ENCODE data around the gene CRACR2B. TPM values are rescaled to one million over a fixed set of nuclear protein-coding genes. Genes with fewer than 3 reads are reported as not detected.

The CRACR2B gene
- polyA plus RNA-seq: 100 to 1,000 TPM in 1 of 3 donors, 10 to 100 TPM in 2; 36.7 to 174 (median 50.7) TPM

DNA sequence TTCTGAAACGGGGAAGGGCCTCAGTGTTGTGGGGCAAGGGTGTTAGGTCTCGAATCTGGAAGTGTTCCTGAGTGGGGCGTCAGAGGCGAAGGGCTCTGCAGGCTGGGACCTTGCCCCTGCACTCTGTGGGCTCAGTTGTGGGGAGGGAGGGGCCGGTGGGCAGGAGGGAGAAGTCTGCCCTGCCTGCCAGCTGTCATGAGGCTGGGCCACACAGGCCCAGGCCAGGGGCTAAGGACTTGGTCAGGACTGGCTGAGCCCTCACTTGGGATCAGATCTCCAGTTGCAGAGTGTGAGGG lies at the start of gene CRACR2B:
CRACR2B (plus strand) TSS at position 23 of the 296 bp plus-strand sequence. CDS start 689 bp downstream, outside the sequence.
- 24 to 35% (median 28%) methylated on average over 5 of the region's 5 CpGs for WGBS, 3 donors
- H3K27ac ChIP-seq (ENCODE audit: low read depth, low read length): no peak within 1 kb of the TSS

DNA sequence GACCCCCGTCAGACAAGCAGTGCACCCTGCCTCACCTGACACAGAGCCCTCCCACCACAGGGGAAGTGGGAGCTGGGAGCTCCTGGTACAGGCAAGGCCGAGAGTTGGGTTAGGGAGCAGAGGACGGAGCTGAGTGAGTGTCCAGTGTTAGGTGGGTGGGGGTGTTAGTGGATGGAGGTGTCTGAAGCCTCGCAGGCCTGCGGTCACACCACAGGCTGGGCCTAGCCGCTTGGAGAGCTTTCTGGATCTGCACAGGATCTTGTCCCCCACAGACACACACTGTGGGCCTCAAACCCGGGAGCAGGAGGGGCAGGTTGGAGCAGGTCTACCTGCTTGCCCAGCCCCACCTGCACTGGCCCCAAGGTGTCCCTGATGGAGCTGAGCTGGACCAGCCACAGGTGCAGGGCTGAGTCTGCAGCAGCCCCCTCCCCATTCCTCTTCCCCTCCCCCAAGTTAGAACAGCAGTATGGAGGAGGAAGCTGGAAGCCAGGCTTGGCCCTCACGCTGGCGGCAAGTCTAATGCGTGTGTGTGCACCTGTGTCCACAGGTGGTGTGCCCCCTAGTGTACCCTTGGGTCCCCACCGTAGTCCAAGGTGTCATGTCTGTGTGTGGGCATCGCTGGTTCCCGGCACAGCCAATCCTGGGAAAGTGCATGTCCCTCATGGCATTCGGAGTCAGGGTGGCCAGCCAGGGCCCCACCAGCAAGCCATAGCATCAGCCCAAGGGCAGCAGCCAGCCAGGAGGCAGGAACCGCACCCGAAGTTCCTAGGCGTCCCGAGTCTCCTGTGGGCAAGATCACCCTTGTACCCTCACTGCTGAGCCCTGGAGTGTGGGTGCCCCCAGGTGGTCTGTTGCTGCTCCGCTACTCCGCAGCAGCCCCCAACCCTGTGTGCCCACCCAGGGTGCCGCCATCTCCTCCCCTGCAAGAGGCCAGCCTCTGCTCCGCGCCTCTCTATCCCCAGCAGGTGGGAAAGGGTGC lies 48.5 kb upstream of the CRACR2B start:
- H3K27ac ChIP-seq (ENCODE audit: low read depth, low read length): no peak overlapping the region
- 92 to 94% (median 92%) methylated on average over 23 of the region's 23 CpGs for WGBS, 3 donors

DNA sequence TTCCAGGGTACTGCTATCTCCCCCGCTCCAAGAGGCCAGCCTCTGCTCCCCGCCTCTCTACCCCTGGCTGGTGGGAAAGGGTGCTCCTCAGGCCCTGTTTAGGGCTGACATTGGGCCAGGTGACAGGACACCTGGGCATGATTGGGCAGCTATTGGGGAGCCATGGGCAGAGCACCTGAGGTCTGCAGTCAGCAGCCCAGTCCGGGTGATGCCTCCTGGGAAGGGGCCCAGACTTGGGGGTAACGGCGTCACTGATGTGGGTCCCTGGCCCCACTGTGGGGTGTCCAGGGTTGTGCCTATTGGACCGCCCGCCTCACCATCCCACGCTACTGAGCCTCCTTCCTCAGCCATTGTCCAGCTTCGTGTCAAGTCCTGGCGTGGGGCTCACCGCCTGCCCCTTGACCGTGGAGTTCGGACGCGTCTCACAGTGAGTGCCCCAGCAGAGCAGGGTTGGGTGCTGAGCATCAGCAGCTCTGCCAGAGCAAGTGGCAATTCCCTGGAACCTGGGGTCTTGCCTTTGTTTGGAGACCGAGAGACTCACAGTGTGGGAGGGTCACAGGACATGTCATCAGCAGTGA lies 47.7 kb upstream of the CRACR2B start:
- 94 to 98% (median 94%) methylated on average over 15 to 16 of the region's 16 CpGs for WGBS, 3 donors
- no peak overlapping the region for H3K27ac ChIP-seq (ENCODE audit: low read depth, low read length)

DNA sequence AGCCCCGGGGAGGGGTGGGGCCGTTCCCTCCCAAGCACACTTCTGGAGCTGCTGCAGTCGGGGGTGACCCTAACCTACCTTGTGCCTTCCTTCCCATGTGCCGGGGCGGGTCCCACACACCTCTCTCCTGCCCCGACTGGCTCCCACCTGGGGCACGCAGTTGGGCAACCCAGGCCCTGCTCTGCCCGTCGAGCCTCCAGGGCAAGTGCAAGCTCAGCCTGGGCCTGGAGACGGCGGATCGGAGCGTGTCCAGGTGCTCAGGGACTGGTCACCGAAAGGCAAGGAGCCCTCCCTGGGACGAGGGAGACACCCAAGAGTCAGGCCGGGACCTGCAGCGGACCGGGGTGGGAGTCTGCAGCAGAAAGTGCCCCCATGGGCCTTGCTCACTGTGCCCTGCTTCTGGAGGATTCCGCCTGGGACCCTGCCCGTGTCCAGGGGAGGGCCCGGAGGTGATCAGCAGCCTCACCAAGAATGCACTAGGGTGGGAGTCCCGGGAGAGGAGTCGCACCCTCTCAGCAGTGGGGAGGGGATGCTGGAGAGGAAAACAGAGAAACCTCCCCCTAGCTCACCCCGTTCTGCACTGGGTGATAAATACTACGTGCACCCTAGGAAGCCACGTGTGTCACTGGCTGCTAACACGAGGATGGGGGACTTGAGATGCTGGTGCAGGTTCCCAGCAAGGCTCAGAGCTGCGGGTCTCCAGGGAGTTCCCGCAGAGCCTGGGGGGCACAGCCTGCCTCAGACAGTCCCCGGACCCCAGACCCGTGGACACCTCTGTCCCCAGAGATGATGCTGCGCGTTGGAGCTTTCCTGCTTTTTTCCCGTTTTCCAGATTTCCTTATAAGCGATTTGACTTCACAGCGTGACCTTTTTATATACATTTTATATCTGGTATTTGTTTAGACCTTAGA lies 45.2 kb upstream of the CRACR2B start:
- 76% methylated on average over 34 to 36 of the region's 36 CpGs for WGBS, 3 donors
- H3K27ac ChIP-seq (ENCODE audit: low read depth, low read length): no peak overlapping the region

DNA sequence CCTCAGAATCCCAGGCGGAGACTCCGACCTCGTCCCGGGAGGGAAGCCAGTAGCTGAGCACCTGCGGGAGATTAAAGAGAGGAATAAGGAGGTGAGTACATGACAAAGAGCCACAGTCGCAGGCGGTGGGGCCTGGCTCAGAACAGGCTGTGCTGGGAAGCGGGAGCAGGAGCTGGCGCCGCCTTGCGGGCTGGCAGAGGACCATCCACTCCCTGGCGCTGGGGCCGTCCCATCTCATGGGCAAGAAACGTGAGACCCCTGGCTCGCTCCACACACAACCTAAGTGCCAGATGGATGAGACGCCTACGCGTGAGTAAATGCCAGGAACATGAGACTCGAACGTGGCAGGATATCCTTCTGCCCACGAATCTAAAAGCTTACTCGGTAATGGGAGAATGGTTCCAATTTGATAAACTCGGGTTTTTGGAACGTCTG lies 44.1 kb upstream of the CRACR2B start:
- no peak overlapping the region for H3K27ac ChIP-seq (ENCODE audit: low read depth, low read length)
- WGBS, 3 donors: 10 to 43% (median 32%) methylated on average over 24 of the region's 24 CpGs

DNA sequence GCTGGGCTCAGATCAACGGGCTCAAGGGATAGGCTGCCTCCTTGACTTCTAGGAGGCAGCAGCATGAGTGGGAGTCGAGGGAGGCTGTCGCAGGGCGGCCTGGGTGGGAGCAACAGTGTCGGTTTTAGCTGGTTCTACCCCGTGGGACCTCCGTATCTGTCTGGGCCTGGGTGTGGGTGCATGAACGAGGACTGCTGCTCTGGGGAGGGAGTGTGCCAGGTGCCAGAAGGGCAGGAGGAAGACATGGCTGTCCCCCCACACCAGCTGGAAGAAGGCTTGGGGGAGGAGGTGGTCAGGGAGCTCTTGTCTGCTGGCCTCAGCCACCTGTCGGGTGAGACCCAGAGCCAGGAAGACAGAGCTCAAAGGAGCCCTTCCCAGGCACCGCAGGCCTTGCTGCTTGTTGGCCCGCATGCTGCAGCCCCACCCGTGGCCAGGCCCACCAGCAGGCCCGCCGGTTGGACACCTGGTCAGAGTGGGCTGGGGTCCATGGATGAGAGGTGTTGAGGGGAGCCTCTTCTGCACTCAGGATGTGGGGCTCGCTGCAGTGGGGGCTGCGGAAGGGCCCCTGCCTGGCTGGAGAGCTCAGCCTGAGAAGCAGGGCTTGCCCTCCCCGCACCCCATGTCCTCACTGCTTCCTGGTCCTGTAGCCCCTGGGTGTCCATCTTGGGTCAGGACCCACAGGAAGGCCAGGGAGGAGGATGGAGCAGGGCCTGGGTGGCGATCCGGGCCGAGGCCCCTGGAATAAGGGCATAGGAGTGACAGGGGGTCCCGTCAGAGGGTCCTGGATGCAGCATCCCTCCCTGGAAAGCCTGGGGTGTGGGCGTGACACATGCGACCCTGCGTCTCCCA lies 41.3 kb upstream of the CRACR2B start:
- WGBS, 3 donors: 76 to 86% (median 77%) methylated on average over 23 to 24 of the region's 24 CpGs
- H3K27ac ChIP-seq (ENCODE audit: low read depth, low read length): no peak overlapping the region

DNA sequence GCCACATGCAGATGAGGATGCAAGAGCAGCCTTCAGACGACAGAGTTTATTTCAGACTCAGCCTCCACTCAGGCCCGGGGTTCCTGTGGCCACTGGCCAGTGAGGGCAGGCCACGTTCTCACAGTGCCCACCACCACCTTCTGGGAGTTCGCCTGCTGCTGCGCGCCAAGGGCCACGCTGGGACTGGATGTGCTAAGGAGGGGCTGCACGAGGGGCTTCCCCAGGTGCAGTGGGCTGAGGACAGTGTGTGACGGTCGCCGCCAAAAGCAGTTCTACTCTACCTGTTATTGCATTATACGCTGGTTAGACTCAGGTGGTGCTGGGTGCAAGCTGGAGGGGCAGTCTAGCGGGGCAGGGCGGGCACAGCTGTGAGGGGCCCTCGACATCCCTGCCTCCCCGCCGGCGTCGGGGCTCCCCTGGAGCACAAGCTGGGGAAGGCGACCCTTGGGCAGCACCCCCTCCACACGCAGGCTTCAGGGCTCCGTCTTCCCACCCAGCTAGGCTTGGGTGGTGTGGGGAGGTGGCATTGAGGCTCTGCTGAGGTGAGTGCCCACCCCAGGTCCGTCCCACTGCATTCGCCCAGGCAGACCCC lies 40.5 kb upstream of the CRACR2B start:
- 84 to 93% (median 89%) methylated on average over 24 of the region's 24 CpGs for WGBS, 3 donors
- H3K27ac ChIP-seq (ENCODE audit: low read depth, low read length): no peak overlapping the region

DNA sequence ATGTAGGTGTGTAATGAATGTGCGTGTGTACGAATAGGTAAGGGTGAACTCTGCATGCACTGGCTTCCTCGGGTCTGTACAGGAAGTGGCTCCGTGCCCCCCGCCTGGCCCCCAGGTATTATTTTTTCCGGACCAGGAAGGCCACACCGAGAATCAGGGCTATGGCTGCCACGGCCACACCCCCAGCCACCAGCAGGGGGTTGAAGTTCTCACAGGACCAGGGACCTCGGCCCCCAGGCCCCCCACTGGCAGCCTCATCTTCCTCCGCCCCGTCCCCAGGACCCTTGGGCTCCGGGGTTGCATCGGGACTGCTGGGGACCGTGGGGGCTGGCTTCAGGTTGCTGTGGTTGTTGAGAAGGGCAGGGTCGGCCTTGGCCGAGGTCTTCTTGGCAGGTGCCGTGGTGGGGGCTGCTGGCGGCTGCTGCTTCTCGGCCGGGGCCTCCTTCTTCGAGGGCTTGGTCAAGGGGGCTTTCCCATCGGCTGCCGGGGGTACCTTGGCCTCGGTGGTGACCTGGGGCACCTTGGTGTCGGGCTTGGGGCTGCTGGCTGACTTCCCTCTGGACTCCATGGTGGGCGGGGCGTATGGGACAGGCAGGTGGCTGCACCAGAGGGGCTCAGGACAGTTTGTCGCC lies 39.6 kb upstream of the CRACR2B start:
- H3K27ac ChIP-seq (ENCODE audit: low read depth, low read length): no peak overlapping the region
- 55 to 60% (median 60%) methylated on average over 26 to 28 of the region's 28 CpGs for WGBS, 3 donors

DNA sequence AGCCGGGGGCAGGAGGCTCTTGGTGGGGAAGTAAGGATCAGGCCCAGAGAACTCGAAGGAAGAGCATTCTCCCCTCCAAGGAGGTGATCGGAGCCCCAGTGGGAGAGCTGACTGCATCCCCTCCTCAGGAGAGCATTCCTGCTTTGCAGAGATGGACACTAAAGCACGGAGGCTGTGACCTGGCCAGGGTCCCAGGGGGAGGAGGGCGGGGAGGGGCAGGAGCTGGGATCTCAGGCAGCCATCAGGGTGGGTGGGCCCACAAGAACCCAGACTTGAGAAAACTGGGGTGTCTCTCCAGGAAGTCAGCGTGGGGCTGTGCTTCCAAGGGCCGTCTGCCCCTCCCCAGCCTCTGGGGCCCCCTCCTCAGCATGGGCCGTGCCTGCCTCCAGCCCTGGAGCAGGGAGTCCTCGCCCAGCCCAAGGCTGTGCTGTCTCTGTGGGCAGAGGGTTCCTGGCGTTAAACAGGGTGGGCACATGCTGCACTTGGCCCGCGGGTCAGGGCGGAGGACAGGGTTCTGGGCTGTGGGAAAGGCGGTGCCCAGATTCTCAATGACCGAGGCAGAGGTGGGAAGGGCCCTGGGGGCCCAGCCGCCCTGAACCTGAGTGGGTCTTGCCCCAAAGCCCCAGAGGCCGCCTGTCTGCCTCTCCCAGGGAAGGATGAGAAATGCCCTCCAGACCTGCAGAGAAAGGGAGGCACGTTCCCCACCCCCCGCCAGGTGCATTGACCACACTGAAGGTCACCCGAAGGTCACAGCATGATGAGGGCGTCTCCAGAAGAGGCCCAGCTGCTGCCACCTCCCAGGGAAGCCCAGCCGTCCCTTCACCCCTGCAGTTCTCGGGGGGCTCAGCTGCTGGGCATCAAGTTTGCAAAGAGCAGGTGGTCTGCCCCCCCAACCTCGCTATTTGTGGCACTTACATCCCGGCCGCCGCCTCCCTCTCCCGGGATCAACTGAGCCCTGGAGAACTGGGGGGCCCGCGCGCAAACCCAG lies 38.5 kb upstream of the CRACR2B start:
- H3K27ac ChIP-seq (ENCODE audit: low read depth, low read length): no peak overlapping the region
- WGBS, 3 donors: 32 to 39% (median 38%) methylated on average over 31 of the region's 31 CpGs

DNA sequence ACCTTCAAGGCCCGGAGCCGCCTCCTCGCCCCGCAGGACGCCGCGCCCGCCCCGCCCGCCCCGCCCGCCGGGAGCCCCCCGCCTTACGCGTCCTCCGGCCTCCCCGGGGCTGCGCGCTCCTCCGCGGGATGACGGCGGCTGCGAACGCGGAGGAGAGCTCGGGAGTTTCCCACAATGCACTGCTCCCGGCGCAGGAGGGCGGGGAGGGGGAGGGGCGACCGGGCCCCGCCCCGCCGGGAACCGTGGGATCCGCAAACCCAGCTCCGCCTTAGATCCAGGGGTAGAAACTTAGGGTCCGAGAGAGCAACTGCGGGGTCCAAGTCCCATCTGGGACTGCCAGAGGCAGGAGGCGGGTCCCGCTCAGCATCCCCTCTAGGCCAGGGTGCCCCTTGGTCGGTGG lies 37.8 kb upstream of the CRACR2B start, which contains the start of gene CEND1:
CEND1 (minus strand) TSS at position 148 of the 400 bp plus-strand sequence. CDS start 1,514 bp downstream, outside the sequence.
- no peak within 1 kb of the TSS for H3K27ac ChIP-seq (ENCODE audit: low read depth, low read length)
- WGBS, 3 donors: 7 to 8% (median 7%) methylated on average over 21 to 42 of the region's 44 CpGs

DNA sequence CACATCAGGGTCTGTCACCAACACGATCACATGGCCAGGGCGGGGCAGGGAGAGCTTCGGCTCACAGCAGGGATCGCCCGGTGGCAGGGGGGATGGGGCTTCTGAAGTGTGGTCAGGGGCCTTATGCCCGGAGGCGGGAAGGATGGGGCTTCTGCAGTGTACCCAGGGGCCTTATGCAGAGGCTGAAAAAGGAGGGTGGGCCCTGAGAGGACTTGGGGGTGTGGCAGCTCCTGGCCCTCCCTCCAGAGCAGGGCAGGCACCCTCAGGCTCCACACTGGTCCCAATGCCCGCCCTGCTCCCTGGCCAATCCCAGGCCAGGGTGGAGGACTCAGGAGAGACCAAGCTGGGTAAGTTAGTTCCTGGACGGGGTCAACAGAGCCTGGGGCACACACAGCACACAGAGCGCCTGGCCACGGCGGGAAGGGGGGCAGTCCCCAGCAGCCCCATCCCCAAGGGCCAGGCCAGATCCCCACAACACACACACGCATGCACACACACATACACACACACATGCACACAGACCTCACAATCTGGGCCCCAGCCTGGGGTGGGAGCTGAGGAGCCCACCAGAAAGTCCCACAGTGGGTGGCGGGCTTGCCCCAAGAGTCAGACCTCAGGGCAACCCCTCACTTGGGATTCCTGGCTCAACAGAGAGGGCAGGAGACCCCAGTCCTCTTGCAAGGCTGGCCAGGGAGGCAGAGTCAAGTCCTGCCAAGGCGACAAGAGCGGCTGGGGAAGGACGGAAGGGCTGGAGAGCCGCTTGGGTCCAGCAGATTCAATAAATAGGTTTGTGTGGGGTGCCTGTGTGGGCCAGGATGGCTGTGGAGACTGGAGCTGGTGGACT lies 36.8 kb upstream of the CRACR2B start:
- H3K27ac ChIP-seq (ENCODE audit: low read depth, low read length): no peak overlapping the region
- WGBS, 3 donors: 66 to 79% (median 78%) methylated on average over 18 of the region's 18 CpGs

DNA sequence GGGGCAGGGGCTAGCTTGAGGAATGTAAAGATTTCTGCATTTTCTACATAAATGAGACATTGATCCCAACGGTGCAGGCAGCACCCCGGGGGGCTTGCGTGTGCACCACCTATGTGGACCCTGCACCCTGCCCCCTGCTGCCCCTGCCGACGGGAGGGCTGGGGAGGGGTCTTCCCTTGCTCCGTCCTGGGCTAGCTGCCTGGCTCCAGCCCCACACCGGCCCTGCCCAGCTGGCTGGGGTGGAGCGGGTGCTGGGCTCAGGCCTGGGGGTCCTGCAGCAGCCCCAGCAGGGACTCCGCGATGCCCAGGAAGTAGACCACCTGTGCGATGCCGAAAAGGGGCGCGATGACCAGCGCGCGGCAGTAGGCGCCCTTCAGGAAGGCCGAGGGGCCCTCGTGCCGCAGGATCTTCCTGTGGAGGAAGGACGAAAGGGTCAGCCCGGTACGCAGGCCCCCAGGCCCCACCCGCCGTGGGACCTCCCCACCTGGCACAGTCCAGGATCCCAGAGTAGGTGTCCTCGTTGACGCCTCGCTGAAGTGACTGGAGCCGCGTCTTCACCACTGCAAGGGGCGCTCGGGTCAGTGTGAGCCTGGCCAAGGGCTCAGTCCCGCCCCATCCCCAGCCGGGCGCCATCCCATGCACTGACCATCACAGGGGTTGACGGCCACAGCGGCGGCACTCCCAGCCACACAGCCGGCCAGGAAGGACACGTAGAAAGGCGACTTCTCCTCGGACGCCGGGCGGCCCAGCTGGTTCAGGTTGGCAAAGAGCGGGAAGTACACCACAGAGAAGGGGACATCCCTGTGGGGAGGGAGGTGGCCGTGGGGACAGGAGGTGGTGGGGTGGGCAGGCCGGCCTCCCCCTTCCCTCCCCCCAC lies 35.8 kb upstream of the CRACR2B start:
- H3K27ac ChIP-seq (ENCODE audit: low read depth, low read length): no peak overlapping the region
- WGBS, 3 donors: 93% methylated on average over 46 to 49 of the region's 49 CpGs

DNA sequence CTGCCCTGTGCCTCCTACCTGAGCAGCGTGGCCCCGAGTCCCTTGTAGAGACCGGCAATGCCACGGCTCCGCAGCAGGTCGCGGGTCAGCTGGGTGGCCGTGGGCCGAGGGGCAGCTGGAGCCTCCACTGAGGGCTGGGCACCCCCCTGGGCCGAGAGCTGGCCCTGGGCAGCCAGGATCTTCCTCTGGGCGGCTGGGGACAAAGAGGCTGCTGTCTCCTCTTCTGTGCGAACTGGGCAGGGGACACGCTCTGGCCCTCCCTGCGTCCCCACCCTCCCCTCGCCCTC lies 35.2 kb upstream of the CRACR2B start:
- H3K27ac ChIP-seq (ENCODE audit: low read depth, low read length): no peak overlapping the region
- WGBS, 3 donors: 94 to 95% (median 94%) methylated on average over 15 of the region's 15 CpGs

DNA sequence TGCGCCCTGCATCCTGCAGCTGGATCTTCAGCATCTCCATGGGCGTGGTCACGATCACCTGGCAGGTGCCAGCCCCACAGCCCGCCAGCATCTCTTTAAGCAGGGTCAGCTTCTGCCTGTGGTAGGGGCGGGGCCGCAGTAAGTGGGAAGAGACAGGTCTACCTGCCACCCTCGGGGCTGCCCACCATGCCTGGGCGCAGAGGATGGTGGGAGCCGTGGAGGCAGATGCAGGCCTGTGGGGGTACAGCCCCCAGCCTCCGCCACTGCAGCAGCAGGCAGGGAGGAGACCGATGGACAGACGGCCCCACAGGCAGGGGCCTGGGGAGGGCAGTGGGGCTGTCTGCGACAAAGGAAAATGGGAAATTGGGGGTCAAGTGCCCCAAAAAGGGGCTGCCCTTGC lies 34.8 kb upstream of the CRACR2B start:
- no peak overlapping the region for H3K27ac ChIP-seq (ENCODE audit: low read depth, low read length)
- 90 to 94% (median 94%) methylated on average over 12 to 13 of the region's 13 CpGs for WGBS, 3 donors
